ENCODE results near the gene SNCAIP. TPM values are rescaled to one million over a fixed set of nuclear protein-coding genes. Genes with fewer than 3 reads are reported as not detected.

SNCAIP gene
- total and polyA plus RNA-seq, 7 experiments from 2014 or later = 0.17 TPM; not detected in 6

- peaks cover 0 to 4% (median 0%) of the 10 kb centered on the region in 11 donors for H3K9me3 Mint-ChIP-seq
- no peaks in the 10 kb centered on the region for H3K36me3 Mint-ChIP-seq
- CTCF ChIA-PET = no interaction called here
Observed at GRCh38 chr5:122471031-122471751, 159.2 kb downstream of the SNCAIP start.

DNA sequence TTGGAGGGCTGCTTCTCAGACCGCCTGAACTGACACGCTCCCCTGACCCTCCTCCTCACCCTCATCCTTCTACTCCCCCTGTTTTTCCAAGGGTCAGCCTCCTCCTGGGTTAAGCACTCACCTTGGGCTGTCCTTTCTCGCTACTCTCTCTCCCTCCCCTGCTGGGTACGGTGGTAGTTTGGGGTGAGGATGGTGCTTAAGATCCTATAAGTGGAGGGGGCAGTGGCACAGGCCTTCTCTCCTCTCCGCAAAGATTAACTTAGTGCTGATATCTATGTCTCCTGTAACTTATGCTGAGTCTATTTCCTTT lies 159.7 kb downstream of the SNCAIP start:
- H3K9me3 ChIP-seq (ENCODE audit: control insufficient read depth in 2 of 3, low read length in 3 of 3) = no peaks in the 10 kb centered on the region
- no peaks in the 10 kb centered on the region for H3K4me1 ChIP-seq (ENCODE audit: control insufficient read depth in 2 of 2, insufficient read depth in 2 of 2, low read length in 2 of 2)
- H3K36me3 ChIP-seq (ENCODE audit: control insufficient read depth in 2 of 3, insufficient read depth in 3 of 3, low read length in 3 of 3) = no peaks in the 10 kb centered on the region
- DNase-seq (no peak), ATAC-seq (no peak)
- H3K27me3 ChIP-seq (ENCODE audit: control insufficient read depth in 2 of 2, insufficient read depth in 2 of 2, low read length in 2 of 2) = no peaks in the 10 kb centered on the region
- POLR2A ChIA-PET = no interaction called here
- H3K4me1 Mint-ChIP-seq = peaks cover 0 to 3% (median 0%) of the 10 kb centered on the region in 7 donors
- H3K4me3 Mint-ChIP-seq = no peak overlapping the region
- H3K9me3 Mint-ChIP-seq = peaks cover 0 to 4% (median 0%) of the 10 kb centered on the region in 11 donors
- peaks cover 0 to 22% (median 9%) of the 10 kb centered on the region in 5 donors for H3K27me3 Mint-ChIP-seq
- no peak overlapping the region for H3K27ac Mint-ChIP-seq
- no peaks in the 10 kb centered on the region for H3K36me3 Mint-ChIP-seq
- no peak overlapping the region for H3K4me3 ChIP-seq (ENCODE audit: low read length)
- no peak overlapping the region for H3K27ac ChIP-seq (ENCODE audit: low read depth, low read length)
- intact Hi-C loops (cut with micrococcal nuclease) = no loop called here
- CTCF ChIA-PET = no interaction called here

More at GRCh38 chr5:122471031-122471751, 159.2 kb downstream of the SNCAIP start:
- Mint-ChIP-seq H3K4me1 (peaks cover 0 to 3% (median 0%) of the 10 kb centered on the region in 7 donors), H3K27ac (no peak overlapping the region), H3K27me3 (peaks cover 0 to 22% (median 8%) of the 10 kb centered on the region in 5 donors), H3K4me3 (no peak overlapping the region)
- Histone ChIP-seq H3K27me3 (ENCODE audit: control insufficient read depth in 2 of 2, insufficient read depth in 2 of 2, low read length in 2 of 2) (no peaks in the 10 kb centered on the region), H3K4me3 (ENCODE audit: low read length) (no peak overlapping the region), H3K4me1 (ENCODE audit: control insufficient read depth in 2 of 2, insufficient read depth in 2 of 2, low read length in 2 of 2) (no peaks in the 10 kb centered on the region), H3K36me3 (ENCODE audit: control insufficient read depth in 2 of 3, insufficient read depth in 3 of 3, low read length in 3 of 3) (no peaks in the 10 kb centered on the region), H3K27ac (ENCODE audit: low read depth, low read length) (no peak overlapping the region), H3K9me3 (ENCODE audit: control insufficient read depth in 2 of 3, low read length in 3 of 3) (no peaks in the 10 kb centered on the region)
- DNase-seq = no peak
- intact Hi-C loops (cut with micrococcal nuclease) = no loop called here
- POLR2A ChIA-PET = no interaction called here
- no peak for ATAC-seq

DNA sequence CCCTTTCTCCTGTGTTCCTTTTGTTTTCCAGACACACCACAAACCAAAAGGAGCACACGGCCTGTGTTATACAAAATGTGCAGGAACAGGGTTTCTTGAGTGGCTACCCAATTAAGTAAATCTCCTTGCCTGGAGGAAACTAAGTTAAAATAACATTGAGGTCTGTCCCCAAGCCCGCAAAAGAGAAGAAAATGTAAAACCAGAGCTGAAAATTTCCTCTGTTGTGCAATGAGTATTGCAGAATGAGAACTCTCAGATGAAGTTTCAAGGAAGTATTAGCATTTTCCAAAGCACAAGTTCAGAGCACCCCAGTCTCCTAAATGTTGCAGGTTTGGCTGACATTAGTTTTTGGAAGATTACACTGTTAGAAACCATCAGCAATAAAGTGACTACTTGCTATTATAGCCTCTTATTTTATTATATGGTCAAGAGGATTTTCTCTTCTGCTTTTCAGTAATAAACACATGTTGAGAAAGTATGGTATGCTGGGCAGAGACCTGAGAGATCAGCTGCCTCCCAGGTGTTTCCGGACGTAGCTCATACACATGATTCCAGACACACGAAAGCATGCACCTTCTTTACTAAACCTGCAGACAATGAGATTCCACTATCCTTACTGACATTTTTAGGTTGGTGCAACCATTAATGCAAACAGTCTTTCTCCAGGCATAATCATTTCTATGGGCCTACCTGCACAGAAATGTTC lies 161.3 kb downstream of the SNCAIP start:
- POLR2A ChIA-PET = no interaction called here
- Mint-ChIP-seq H3K4me3 (no peak overlapping the region), H3K36me3 (no peaks in the 10 kb centered on the region), H3K9me3 (peaks cover 0 to 1% (median 0%) of the 10 kb centered on the region in 11 donors), H3K27me3 (peaks cover 0 to 20% (median 11%) of the 10 kb centered on the region in 5 donors), H3K27ac (no peak overlapping the region), H3K4me1 (no peaks in the 10 kb centered on the region)
- H3K4me3 ChIP-seq (ENCODE audit: low read length) = no peak overlapping the region
- no peaks in the 10 kb centered on the region for H3K27me3 ChIP-seq (ENCODE audit: control insufficient read depth in 2 of 2, insufficient read depth in 2 of 2, low read length in 2 of 2)
- CTCF ChIA-PET = no interaction called here
- H3K4me1 ChIP-seq (ENCODE audit: control insufficient read depth in 2 of 2, insufficient read depth in 2 of 2, low read length in 2 of 2) = no peaks in the 10 kb centered on the region
- H3K9me3 ChIP-seq (ENCODE audit: control insufficient read depth in 2 of 3, low read length in 3 of 3) = no peaks in the 10 kb centered on the region
- no peaks in the 10 kb centered on the region for H3K36me3 ChIP-seq (ENCODE audit: control insufficient read depth in 2 of 3, insufficient read depth in 3 of 3, low read length in 3 of 3)
- DNase-seq (no peak), ATAC-seq (no peak)
- H3K27ac ChIP-seq (ENCODE audit: low read depth, low read length) = no peak overlapping the region
- intact Hi-C loops (cut with micrococcal nuclease) = no loop called here

DNA sequence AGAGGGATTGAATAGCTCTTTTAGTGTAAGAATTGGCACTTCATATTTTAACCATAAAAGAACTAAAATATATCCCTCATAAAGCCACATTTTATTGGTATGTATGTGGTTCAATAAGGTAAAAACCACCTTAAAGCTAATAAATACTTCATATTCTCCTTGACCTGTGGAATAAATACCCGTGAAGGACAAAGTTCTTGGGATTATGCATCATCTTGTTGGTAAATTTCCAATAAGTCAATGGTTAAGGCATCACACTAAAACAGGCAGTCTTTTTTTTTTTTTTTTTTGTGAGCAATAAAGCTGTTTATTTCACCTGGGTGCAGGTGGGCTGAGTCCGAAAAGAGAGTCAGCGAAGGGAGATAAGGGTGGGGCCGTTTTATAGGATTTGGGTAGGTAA lies 161.9 kb downstream of the SNCAIP start:
- H3K9me3 Mint-ChIP-seq = peaks cover 0 to 1% (median 0%) of the 10 kb centered on the region in 11 donors
- ChIA-PET CTCF (no interaction called here), POLR2A (no interaction called here)
- Histone ChIP-seq H3K36me3 (ENCODE audit: control insufficient read depth in 2 of 3, insufficient read depth in 3 of 3, low read length in 3 of 3) (no peaks in the 10 kb centered on the region), H3K27me3 (ENCODE audit: control insufficient read depth in 2 of 2, insufficient read depth in 2 of 2, low read length in 2 of 2) (no peaks in the 10 kb centered on the region), H3K27ac (ENCODE audit: low read depth, low read length) (no peak overlapping the region), H3K4me1 (ENCODE audit: control insufficient read depth in 2 of 2, insufficient read depth in 2 of 2, low read length in 2 of 2) (no peaks in the 10 kb centered on the region), H3K9me3 (ENCODE audit: control insufficient read depth in 2 of 3, low read length in 3 of 3) (no peaks in the 10 kb centered on the region), H3K4me3 (ENCODE audit: low read length) (no peak overlapping the region)
- H3K27ac Mint-ChIP-seq = no peak overlapping the region
- intact Hi-C loops (cut with micrococcal nuclease) = no loop called here
- H3K4me1 Mint-ChIP-seq = no peaks in the 10 kb centered on the region
- no peaks in the 10 kb centered on the region for H3K36me3 Mint-ChIP-seq
- no peak for DNase-seq
- H3K27me3 Mint-ChIP-seq = peaks cover 0 to 24% (median 11%) of the 10 kb centered on the region in 5 donors
- H3K4me3 Mint-ChIP-seq = no peak overlapping the region
- ATAC-seq = no peak

- Histone ChIP-seq H3K9me3 (ENCODE audit: control insufficient read depth in 2 of 3, low read length in 3 of 3) (no peaks in the 10 kb centered on the region), H3K27me3 (ENCODE audit: control insufficient read depth in 2 of 2, insufficient read depth in 2 of 2, low read length in 2 of 2) (peaks cover 0 to 4% of the 10 kb centered on the region in 2 donors), H3K36me3 (ENCODE audit: control insufficient read depth in 2 of 3, insufficient read depth in 3 of 3, low read length in 3 of 3) (no peaks in the 10 kb centered on the region), H3K27ac (ENCODE audit: low read depth, low read length) (no peak overlapping the region), H3K4me3 (ENCODE audit: low read length) (no peak overlapping the region), H3K4me1 (ENCODE audit: control insufficient read depth in 2 of 2, insufficient read depth in 2 of 2, low read length in 2 of 2) (no peaks in the 10 kb centered on the region)
- intact Hi-C loops (cut with micrococcal nuclease) = no loop called here
- DNase-seq (no peak), ATAC-seq (no peak)
- ChIA-PET POLR2A (no interaction called here), CTCF (no interaction called here)
- Mint-ChIP-seq H3K27me3 (peaks cover 0 to 11% (median 7%) of the 10 kb centered on the region in 5 donors), H3K36me3 (no peaks in the 10 kb centered on the region), H3K9me3 (peaks cover 0 to 3% (median 0%) of the 10 kb centered on the region in 11 donors), H3K27ac (no peak overlapping the region), H3K4me3 (no peak overlapping the region), H3K4me1 (no peaks in the 10 kb centered on the region)
Observed at GRCh38 chr5:122478741-122479442, 166.9 kb downstream of the SNCAIP start.

DNA sequence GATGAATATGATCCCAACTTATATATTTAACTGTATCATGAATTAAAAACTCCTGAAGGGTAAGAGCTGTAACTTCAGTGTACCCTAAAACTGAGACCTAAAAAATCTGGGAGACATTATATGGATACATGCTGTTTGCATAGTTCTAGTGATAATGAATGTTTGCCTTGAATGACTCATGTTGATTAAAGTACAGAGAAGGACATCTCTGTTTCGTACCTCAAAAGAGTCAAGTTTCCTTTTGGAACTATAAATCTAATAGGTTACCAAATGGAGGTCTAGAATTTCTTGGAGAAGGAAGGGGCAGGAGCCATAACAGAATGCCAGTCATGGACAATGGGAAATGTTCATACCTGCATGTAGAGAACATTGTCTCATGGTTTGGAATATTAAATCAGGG lies 168.1 kb downstream of the SNCAIP start:
- Histone ChIP-seq H3K27me3 (ENCODE audit: control insufficient read depth in 2 of 2, insufficient read depth in 2 of 2, low read length in 2 of 2) (peaks cover 0 to 4% of the 10 kb centered on the region in 2 donors), H3K36me3 (ENCODE audit: control insufficient read depth in 2 of 3, insufficient read depth in 3 of 3, low read length in 3 of 3) (no peaks in the 10 kb centered on the region), H3K9me3 (ENCODE audit: control insufficient read depth in 2 of 3, low read length in 3 of 3) (no peaks in the 10 kb centered on the region), H3K27ac (ENCODE audit: low read depth, low read length) (no peak overlapping the region), H3K4me1 (ENCODE audit: control insufficient read depth in 2 of 2, insufficient read depth in 2 of 2, low read length in 2 of 2) (no peaks in the 10 kb centered on the region), H3K4me3 (ENCODE audit: low read length) (no peak overlapping the region)
- ChIA-PET CTCF (no interaction called here), POLR2A (no interaction called here)
- no peak for DNase-seq
- no peak overlapping the region for H3K4me3 Mint-ChIP-seq
- no peaks in the 10 kb centered on the region for H3K4me1 Mint-ChIP-seq
- no peak overlapping the region for H3K27ac Mint-ChIP-seq
- H3K27me3 Mint-ChIP-seq = peaks cover 0 to 11% (median 7%) of the 10 kb centered on the region in 5 donors
- ATAC-seq = no peak
- peaks cover 0 to 4% (median 0%) of the 10 kb centered on the region in 11 donors for H3K9me3 Mint-ChIP-seq
- H3K36me3 Mint-ChIP-seq = no peaks in the 10 kb centered on the region
- intact Hi-C loops (cut with micrococcal nuclease) = no loop called here

Data from naive thymus-derived CD4-positive, alpha-beta T cell (primary cell).